HEK293T (cell line): ENCODE data around the gene UHRF1.

ENCODE experiments used
- ARNT ChIP-seq: fragments of 450-650 bp; IDR thresholded peaks from 2 replicates; pipeline ENCODE4 v1.6.1; 2017; ENCODE audit warnings: mild to moderate bottlenecking
- BHLHE40 ChIP-seq: fragments of 450-650 bp; IDR thresholded peaks from 2 replicates; pipeline ENCODE4 v1.6.1; 2016; ENCODE audit warnings: mild to moderate bottlenecking, moderate library complexity, borderline replicate concordance
- FOXA1 ChIP-seq: fragments of 450-650 bp; IDR thresholded peaks from 2 replicates; pipeline ENCODE4 v1.6.1; 2016; ENCODE audit warnings: mild to moderate bottlenecking
- FOXK2 ChIP-seq: fragments of 450-650 bp; IDR thresholded peaks from 2 replicates; pipeline ENCODE4 v1.6.1; 2016; ENCODE audit warnings: mild to moderate bottlenecking
- FOXM1 ChIP-seq: fragments of 450-650 bp; IDR thresholded peaks from 2 replicates; pipeline ENCODE4 v1.6.1; 2017; ENCODE audit warnings: mild to moderate bottlenecking, borderline replicate concordance
- HDGF ChIP-seq: fragments of 450-650 bp; IDR thresholded peaks from 2 replicates; pipeline ENCODE4 v1.6.1; 2017; ENCODE audit warnings: antibody characterized with exemption, borderline replicate concordance
- L3MBTL2 ChIP-seq: fragments of 450-650 bp; conservative IDR thresholded peaks from 2 replicates; pipeline ENCODE4 v1.6.1; 2016; ENCODE audit warnings: mild to moderate bottlenecking
- LEF1 ChIP-seq: fragments of 450-650 bp; IDR thresholded peaks from 2 replicates; pipeline ENCODE4 v1.6.1; 2017; ENCODE audit warnings: mild to moderate bottlenecking, borderline replicate concordance
- NFRKB ChIP-seq: fragments of 450-650 bp; IDR thresholded peaks from 2 replicates; pipeline ENCODE4 v1.6.1; 2016; ENCODE audit warnings: mild to moderate bottlenecking, moderate library complexity
- PKNOX1 ChIP-seq: fragments of 450-650 bp; IDR thresholded peaks from 2 replicates; pipeline ENCODE4 v1.6.1; 2016
- SP1 ChIP-seq: fragments of 450-650 bp; IDR thresholded peaks from 2 replicates; pipeline ENCODE4 v1.6.1; 2017
- SUZ12 ChIP-seq: fragments of 450-650 bp; IDR thresholded peaks from 2 replicates; pipeline ENCODE4 v1.6.1; 2016; ENCODE audit warnings: mild to moderate bottlenecking

- no peak for TF ChIP-seq BHLHE40
- TF ChIP-seq FOXA1: no peak
- TF ChIP-seq NFRKB: no peak
- TF ChIP-seq L3MBTL2: no peak
- no peak for TF ChIP-seq PKNOX1
- no peak for TF ChIP-seq SP1
- no peak for TF ChIP-seq LEF1
- TF ChIP-seq SUZ12: no peak
- TF ChIP-seq FOXM1: no peak
- no peak for TF ChIP-seq ARNT
- no peak for TF ChIP-seq HDGF
- no peak for TF ChIP-seq FOXK2
Measured at GRCh38 chr19:4984438-4984990, 75.2 kb downstream of the UHRF1 start.
